Activated CD4-positive, alpha-beta T cell treated with anti-CD3 and anti-CD28 coated beads for 4 hours (primary cell): ENCODE measurements around the gene ITGA1.

Experiments
- DNase-seq, 2 donors: peaks; one replicate each; pipeline ENCODE4 v3.0.0-alpha.2; 2020

Gene ITGA1

DNA sequence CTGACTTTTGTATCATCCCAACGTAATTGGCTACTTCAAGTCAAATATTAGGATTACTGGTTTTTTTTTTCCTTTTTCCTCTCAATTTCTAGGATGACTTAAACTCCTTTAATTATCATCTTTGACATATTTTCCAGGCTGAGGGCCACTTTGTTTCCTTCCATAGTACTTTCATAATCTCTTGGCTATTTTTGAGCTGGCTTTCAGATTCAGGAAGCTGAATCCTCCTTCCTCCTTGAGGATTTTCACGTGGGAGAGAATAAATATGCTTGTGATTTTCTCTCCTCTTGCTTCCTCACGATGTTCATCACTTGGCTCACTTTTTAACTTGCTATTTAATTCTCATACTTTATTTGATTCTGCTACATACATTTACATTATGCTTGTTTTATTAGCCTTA is 88.1 kb downstream of the ITGA1 start:
- DNase-seq = no peak

DNA sequence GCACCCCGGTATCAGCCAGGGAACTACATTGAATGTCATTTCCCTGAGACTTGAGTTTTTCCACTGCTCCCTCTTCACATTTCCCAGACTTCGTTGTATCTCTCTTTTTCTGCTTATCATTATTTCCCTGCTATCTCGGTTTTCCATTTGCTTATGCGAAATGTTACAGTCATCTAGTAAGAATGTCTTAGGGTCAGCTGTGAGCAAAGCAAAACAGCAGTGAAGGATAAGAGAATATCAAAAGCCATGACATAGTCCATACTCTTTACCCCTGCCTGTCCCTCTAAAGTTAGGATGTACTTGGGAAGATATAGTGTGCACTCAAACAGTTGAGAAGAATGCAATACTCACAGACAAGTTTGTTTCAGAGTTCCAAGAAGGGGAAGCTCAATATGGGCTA is 88.7 kb downstream of the ITGA1 start:
- no peak for DNase-seq

DNA sequence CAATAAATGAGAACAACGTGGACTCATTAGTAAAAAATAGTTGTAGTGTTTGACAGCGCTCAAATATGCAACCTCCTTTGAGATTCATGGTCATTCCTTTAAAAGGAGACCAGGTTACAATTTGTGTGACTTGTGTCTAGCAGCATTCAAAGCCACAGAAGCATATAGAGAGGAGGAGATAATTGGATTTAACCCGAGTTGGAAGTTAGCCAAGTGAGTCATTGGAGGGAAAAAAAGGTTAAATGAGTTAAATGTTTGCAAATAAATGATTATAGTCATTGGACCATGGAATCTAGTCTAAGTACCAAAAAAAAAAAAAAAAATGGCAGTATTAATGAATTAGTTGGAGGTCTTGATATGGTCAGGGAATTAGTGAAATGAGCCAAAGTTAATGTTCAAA is 90.9 kb downstream of the ITGA1 start:
- DNase-seq = no peak

DNA sequence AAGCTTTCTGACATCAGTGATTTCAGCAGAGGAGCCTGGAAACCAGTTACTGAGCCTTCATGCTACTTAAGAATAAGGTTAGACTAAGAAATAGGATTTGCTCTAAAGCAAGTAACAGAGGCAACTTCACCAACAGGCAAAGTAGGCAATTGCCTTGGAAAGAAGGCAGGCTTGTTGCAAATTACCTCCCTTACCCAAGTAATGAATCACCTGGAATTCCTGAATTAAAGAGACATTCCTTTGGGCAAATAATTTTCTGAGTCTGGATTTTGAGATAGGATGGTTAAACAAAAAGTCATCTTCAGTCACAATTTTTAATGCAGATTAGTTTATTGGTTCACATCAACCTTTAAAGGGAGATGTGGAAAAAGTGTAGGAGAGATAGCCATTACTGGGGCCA is 92.8 kb downstream of the ITGA1 start:
- no peak for DNase-seq

DNA sequence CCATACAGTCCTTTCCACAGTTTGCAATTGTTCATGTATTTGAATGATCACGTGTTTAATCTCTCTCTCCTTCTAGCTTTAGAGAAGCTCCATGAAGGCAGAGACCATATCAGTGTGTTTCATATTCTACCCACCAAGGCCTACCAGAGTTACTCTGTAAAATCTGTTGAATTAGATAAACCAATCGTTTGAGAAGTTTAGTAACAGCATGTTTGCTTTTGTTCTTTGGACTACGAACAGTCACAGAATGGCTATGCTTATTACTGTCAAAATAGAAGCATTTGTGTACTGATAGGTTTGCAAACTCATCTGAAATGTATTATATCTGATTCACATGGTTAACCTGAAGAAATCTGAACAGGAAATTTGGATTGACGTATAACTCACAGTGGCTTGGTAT is 93.8 kb downstream of the ITGA1 start:
- no peak for DNase-seq

DNA sequence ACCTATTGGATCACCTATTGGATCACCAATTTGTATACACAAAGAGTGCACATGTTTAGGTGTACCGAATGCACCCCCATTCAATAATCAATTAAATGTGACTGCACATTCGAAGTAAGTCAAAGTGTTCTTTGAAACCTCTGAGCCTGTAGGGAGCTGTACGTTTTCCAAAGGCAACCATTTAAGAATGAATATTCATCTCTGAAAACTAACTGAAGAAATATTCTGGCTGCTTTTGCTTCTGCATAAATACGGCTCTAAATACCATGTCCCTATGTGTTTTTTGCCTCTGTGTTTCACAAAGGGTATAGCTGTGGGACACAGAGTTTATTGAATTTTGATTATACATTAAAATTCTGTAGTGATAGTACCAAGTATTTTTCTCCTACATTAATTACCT is 95.4 kb downstream of the ITGA1 start:
- DNase-seq = no peak

DNA sequence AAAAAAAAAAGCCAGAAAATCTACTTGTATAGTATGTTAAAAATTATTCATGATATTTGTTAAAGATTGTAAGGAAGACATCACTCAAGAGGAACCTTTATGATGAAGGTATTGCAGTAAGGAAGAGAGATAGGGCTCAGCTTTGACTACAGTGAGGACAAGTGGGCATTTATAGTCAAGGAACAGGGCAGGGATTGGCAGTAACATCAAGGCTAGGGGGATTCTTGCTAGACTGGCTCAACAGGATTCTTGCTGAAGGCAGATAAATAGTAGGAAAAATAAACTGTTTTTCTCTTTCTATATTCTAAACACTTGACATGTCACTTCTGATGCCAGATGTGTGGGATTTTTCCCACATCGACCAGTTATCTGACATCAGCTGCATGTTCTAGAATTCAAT is 96.7 kb downstream of the ITGA1 start:
- DNase-seq = no peak

DNA sequence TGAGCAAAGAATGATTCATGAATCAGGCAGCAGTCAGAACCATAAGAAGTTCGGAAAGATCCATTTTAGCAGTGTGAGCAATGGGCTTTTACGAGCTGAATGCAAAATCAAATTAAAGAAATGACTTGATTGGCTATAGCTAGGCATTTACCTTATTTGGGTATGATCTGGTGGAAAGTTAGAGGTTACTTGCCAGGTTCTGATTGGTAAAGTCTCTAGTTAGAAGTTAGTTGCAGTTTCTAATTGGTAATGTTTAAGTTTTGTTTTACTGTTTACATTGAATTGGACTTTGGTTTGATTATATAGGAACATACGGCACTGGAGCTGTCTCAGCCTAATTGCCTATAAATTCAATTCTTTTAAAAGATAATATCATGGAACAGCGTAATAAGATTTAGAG is 97.9 kb downstream of the ITGA1 start:
- no peak for DNase-seq

DNA sequence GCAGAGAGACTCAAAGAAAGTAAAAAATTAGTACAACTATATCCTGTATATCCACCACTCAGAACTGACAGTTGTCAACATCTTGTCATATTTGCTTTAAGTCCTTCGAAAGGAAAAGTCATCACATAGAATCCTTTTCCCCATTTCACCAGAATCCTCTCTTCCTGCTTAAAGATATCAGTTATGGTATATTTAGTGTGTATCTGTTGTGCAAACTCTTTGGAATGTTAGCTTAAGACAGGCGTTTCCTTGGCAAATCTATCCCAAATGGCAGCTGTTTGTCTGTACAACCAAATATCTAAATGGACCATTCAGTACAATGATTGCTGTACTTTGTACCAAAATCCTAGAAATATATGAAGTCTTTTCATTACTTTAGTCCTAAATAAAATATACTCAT is 98.5 kb downstream of the ITGA1 start:
- DNase-seq = no peak

DNA sequence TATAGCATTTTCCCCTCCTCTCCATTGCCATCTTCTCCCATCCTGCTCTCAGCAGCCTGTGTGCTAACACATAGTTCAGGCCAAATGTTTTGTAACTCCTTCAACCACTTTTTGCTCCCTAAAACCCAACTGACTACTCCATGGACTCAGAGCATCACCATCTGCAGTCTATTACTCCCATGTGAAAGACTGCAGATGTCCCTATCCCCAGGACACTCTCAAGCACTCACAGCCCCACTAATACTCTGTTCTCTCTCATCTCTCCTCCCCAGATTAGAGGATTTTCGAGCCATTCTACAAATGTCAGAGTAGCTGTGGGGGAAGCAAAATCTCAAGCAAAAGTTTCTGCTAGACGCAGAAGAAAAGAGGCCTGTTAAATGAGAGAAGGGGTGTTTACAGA is 99.3 kb downstream of the ITGA1 start:
- no peak for DNase-seq

DNA sequence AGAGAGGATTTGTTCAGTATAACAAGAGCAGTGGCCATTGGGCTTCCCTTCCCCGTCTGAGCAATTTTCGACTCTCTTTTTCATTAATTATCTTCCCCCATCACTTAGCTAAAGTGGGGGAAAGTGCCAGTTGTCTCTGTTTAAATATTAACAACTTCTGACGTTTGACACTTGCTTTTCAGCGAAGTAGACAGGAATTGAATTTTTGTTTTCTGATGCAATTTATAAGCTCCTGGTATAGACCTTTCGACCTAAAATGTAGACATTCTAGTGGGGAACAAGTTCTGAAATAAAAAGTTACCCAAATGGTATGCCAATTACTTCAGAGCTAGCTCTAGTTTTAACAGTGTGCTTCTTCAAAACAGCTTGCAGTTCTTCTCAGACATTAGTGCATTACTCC is 100.6 kb downstream of the ITGA1 start:
- DNase-seq = no peak

DNA sequence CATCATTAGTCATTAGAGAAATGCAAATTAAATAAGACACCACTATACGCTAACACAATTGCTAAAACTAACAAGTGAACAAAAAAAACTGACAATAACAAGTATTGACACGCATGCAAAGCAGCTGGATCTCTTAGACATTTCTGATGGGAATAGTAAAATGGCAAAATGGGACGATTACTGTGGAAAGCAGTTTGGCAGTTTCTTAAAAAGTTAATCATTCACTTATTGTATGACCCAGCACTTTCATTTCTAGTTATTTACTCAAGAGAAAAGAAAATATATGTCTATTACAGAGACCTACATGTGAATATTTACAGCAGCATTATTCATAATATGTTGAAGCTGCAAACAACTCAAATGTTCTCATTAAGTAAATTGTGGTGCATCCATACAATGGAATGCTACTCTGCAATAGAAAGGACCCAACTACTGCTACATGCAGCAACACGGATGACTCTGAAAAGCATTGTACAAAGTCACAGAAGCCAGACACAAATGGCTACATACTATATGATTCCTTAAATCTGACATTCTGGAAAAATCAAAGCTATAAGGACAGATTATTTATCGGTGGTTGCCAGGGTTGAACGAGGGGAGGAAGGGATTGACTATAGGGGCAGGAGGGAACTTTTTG is 104.6 kb downstream of the ITGA1 start:
- no peak for DNase-seq

DNA sequence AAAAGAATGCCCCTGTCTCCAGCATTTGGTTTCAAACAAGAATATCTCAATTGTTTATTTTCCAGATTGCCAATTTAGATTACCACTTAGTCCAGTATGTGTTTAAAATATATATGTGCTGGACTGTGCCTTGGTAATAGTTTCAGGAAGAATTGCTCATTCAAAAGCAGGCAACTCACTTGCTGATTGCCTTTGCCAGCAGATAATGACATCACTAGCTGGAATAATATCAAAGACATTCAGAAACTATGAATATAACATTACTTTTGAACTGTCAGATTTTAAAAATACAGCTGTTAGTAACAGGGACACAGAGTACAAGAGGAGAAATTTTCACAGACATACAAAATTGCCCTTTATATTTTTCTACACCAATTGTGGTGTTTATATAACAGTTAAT is 105.4 kb downstream of the ITGA1 start:
- no peak for DNase-seq

DNA sequence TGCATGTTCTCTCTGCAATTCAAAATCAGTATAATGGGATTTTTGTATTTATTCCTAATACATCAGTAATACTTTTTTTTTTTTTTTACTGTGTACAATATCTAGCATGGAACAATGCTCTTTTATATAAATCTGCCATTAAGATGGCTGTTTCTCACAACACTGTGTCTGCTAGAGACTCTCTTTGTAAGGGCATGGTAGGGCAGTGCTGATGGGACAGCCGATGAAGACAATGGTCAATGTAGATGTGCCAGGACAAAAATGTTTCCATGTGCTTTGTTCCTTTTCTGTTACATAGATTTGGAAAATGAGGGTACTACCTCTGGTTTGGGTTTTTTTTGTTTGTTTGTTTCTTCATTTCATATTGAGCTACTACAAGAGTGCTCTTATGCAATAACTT is 106.1 kb downstream of the ITGA1 start:
- no peak for DNase-seq

DNA sequence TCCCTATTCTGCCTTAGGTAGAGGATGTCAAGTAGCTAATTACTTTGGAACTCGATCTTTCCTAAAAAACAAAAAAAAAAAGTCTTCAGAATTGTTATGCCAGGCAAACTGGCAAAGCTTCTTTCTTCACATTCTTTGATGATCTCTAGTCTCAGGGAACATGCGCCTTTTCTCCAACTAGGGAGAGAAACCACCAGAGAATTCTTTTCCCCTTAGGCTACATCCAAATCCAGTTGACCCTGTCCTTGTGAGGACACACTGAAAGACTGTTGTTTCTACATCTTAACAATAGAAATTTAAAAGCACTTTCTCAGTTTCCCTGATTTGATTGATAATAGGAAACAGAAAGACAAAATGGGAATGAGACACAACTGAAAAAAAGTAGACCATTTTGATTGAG is 106.7 kb downstream of the ITGA1 start:
- DNase-seq = no peak

DNA sequence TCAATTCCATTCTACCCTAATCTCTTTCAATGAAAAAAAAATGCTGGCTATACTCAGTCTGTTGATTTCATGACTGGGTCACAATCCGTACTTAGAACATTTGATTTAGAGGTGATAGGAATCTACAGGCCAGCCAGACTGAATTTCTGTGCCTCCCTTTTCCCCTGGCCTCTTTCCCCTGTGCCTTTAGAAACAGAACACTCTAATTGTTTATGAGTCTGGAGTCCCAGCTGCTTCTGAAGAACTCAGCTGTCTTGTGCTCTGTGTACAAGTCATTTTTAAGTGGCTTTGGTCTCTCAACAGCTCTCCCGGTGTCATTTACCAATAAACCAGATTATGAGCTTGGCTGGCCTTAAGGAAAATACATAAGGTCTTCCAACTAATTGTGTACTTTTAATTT is 107.4 kb downstream of the ITGA1 start:
- DNase-seq = no peak

DNA sequence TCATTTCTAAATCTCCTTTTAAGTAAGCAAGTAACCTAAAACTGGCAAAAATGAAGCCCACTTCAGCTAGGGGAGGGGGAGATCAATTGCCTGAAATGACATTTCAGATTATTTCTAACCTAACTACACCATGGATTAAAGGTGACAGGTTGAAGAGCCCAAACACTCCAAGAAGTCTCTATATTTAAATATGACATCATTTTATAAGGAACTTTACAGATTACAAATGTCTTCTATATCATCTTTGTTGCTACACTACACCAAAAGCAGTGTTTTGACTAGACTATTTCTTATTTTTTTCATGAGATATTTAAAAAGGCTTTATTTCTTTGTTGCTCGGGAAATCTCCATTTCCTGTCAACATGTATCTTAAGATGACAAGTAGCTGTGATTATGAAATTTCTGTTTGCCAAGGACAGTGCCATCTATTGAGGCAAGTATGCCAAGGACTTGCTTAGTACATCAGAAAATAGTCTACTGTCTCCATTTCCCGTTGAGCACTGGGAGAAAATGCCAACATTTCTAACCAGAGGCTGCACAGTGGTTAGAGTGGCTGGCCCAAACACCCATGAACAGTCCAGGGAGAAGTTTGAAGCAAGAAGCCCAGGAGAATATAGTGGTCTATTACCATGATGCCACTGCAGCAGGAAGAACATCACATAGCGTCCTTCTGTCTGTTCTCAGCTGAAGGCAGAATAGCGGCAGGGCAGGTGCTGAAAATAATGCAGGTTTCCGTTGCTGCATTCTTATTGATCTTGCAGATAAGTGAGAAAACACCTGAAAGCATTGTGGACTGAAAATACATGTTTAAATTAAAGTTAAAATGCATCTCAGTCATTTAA is 108.1 kb downstream of the ITGA1 start:
- DNase-seq = no peak

DNA sequence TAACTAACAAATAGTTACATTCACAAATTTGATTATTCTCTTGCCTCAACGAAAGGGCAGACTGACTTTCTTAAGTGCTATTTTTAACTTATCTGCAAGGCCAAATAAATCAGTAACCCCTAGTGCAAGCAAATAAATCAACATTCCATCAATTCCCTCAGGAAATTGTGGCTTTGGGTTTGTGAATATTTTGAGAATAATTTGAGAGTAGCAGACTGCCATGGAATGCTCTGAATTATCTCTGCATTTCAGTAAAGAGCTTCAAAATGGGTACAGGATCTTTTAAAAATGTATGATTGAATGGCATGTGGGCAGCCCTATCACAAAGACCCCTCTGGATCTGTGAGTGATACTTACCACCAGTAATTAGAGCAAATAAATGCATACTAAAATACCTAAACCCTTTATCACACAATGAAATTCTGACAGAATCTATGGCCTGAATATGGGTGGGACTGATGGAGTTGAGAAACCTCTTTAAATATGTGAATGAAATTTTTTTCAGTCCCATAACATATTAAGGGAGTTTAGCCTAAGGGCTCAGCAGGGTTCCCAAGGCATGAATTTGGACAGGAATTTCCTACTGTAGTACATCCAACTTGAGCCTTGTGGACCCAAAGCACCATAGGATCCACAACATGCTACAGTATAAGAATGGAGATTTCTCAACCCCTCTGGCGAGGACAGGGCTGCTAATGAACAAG is 109.0 kb downstream of the ITGA1 start:
- no peak for DNase-seq

DNA sequence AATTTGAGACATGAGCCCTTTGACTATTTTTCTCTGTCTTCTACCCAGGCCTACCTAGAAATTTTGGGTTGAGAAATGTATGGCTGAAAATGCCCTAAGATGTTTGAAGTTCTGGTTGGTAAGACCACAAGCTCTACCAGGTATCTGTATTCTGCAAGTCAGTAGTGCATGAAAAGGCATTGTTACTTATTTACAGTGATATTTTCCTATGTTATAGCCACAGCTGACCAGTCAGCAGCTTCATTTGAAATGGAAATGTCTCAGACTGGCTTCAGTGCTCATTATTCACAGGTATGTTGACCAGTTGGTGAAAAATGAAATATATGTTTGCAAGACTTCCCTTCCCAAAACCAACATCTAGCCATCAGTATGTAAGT is 109.5 kb downstream of the ITGA1 start:
- no peak for DNase-seq

DNA sequence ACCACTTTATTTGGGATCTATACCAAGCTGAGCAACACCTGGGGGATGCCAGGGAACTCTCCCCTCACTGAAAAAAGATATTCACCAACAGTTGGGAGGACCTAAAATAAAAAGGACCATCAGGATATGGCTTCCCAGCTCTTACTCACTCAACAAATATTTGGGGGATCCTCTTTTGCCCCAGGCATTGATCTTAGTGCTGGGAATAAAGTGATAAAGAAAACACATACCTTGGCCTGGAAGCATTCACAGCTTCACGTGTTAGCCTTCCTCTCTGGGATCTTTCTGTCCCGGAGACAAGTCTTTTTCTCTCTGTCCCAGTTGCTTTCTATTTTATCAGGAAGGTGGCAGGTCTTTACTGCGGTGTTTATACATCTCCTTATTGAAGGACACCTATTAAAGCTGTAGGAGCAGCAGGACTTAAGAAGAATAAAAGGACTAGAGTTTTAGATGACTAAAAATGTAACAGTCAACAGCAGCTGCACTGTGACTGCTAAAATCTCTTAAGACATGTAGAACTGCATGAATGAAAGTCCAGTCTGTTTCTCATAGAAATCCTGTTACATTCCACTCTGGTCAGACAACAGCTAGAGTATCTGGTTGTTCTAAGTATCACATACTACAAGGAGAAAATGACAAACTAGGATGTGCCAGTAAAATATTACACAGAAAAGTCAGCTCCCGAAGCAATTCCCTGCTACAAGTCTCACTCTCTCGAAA is 111.4 kb downstream of the ITGA1 start:
- no peak for DNase-seq

DNA sequence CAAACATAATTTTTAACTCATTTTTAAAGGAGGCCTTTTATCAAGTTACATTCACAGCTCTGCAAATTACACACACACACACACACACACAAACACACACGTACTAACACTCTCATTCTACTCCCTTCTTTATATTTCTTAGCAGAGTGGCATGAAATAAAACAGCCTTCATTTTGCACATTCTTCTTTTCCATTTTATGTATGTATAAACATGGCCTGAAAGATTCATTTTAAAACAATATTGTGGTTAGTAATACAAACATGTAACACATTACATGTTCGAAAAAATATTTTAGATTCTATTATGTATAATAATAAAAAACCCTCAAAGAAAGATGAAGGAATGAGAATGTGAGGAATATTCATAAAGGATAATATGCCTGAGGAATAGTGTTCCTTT is 115.4 kb downstream of the ITGA1 start:
- DNase-seq = no peak

DNA sequence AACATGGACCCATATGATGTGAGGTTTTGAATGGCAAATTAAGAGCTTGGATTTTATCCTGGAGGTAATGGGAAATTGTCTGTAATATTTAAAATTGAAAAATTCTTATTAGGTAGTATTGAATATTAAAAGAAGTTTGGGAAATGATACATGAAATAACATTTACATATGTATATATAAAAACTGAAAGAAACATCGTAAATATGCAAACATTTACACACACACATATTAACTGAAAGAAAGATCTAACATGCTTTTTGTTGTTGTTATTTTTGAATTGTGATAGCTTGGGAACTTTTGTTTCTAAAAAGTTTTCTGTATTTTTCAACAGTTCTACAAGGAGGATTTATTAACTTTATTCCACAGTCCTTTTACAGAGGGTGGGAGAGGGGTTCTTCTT is 118.6 kb downstream of the ITGA1 start:
- no peak for DNase-seq

DNA sequence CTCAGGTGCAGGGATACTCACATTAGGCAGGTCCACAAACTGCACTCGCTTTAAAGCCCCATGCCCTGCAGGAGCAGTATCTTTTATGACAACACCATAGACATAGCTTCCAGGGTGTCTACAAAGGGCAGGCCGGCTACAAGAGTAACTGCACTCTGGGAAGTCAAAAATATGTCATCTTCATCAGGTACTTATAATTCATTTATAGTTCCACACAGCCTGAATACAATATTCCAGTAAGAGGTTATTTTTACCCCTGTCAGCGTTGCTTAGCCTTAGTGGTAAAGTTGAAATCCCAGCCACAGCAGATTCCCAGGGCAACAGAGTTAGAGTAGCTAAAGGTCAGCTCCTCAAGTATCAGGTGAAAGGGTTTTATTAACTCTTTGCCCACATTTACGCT is 119.1 kb downstream of the ITGA1 start:
- no peak for DNase-seq

DNA sequence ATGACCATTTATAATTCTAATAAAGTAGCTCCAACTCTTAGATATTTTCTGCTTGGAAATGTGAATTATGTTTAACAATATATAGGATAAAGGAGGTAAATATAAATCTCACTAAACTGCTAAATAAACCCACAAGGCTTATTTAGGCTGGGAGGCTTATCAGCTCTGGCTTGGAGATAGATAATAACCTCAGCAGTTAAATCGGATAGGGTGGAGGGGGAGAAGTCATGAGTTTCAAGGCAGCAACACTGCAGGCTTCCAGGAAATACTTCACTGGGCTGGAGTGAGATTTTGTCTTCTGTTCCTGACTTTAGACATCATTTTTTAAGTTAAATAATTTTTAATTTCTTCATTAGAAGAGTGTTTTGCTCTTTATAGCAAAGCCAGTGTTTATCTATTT is 121.5 kb downstream of the ITGA1 start:
- DNase-seq = no peak
